ENCODE results near the gene MMAB. TPM values are rescaled to one million over a fixed set of nuclear protein-coding genes. Genes with fewer than 3 reads are reported as not detected.
A peak's percentile ranks its signal among the peaks of the same experiment; 100 is the strongest.

Gene MMAB
- total RNA-seq, 1 experiment from 2014 or later = 97.6 TPM

DNA sequence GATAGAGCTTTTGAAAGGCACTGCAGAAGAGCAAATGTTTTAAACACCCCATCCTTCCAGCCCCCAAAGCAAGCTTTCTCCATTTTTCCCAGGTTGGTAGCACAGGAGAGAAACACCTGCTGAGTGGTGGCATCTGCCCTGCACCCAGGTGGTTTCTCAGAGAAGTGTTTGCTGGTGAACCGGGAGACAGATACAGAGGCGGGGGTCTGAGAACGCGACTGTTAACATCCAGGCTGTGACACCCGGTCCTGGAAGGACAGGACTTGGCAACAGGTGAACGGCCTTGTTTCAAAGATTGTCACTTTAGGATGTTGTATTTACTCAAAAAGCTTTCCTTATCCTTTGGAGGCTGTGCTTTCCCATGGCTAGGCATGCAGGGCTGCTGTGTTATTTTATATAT is 18.5 kb downstream of the MMAB start:
- no peaks in the 10 kb centered on the region for H3K27me3 ChIP-seq (replicated peaks; ENCODE audit: insufficient read depth, low read depth, low read length, poor library complexity)
- no peaks in the 10 kb centered on the region for H3K9me3 ChIP-seq (ENCODE audit: low read depth, low read length, poor library complexity, severe bottlenecking)
- ChIA-PET CTCF (no interaction called here), POLR2A (ENCODE audit: low non-redundant PET) (interaction anchor here (0.6 kb wide), 2 partner anchors 126 to 490 kb away, joined by 4 to 30 read pairs; no protein-coding TSS in a partner anchor)
- TF ChIP-seq, protein P1, sequence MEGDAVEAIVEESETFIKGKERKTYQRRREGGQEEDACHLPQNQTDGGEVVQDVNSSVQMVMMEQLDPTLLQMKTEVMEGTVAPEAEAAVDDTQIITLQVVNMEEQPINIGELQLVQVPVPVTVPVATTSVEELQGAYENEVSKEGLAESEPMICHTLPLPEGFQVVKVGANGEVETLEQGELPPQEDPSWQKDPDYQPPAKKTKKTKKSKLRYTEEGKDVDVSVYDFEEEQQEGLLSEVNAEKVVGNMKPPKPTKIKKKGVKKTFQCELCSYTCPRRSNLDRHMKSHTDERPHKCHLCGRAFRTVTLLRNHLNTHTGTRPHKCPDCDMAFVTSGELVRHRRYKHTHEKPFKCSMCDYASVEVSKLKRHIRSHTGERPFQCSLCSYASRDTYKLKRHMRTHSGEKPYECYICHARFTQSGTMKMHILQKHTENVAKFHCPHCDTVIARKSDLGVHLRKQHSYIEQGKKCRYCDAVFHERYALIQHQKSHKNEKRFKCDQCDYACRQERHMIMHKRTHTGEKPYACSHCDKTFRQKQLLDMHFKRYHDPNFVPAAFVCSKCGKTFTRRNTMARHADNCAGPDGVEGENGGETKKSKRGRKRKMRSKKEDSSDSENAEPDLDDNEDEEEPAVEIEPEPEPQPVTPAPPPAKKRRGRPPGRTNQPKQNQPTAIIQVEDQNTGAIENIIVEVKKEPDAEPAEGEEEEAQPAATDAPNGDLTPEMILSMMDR (conservative IDR thresholded peaks at IDR 0.05; ENCODE audit: low read depth, low read length) = no peak
- H3K36me3 ChIP-seq (ENCODE audit: insufficient read depth, low read length, poor library complexity, severe bottlenecking) = no peaks in the 10 kb centered on the region
- intact Hi-C loops (cut with micrococcal nuclease; ENCODE audit: unreplicated experiment) = no loop called here
- TSS peak; percentile 18 for BruUV-seq (replicated peaks)
- H3K4me1 ChIP-seq (ENCODE audit: insufficient read depth, low read length, poor library complexity, severe bottlenecking) = no peaks in the 10 kb centered on the region
- no peak for DNase-seq (ENCODE audit: low spot score)
- no peak overlapping the region for H3K4me3 ChIP-seq (ENCODE audit: low read depth, low read length, poor library complexity, severe bottlenecking)
- no peak overlapping the region for H3K27ac ChIP-seq (ENCODE audit: low read depth, low read length, poor library complexity, severe bottlenecking)

DNA sequence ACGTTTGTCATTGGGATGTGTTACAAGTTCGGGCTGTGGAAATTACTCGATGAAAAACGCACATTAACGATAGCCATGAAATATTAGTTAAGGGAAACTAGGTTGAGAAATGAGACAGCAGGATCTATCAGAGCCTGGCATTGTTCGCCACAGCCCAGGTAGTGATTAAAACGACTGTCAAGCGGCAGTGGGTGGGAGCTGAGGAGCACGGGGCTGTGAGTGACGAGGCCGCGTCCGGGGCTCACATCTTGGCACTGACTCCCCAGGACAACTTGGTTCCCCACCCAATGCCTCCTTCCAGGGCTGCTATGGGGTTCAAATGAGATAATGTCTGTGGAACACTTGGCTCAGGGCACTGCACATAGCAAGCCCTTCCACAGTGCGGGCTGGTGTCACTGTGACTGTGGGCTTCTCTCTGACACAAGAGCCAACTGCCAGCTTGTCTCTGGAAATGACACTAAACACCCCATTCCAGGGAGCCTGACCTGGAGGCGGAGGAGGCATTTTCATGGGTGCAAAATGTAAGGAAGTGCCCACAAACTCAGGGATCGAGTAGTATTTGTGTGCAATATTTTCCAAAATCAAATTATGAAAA is 19.3 kb downstream of the MMAB start:
- Histone ChIP-seq H3K4me1 (ENCODE audit: insufficient read depth, low read length, poor library complexity, severe bottlenecking) (no peaks in the 10 kb centered on the region), H3K36me3 (ENCODE audit: insufficient read depth, low read length, poor library complexity, severe bottlenecking) (no peaks in the 10 kb centered on the region), H3K27me3 (replicated peaks; ENCODE audit: insufficient read depth, low read depth, low read length, poor library complexity) (peaks cover 2% of the 10 kb centered on the region), H3K9me3 (ENCODE audit: low read depth, low read length, poor library complexity, severe bottlenecking) (no peaks in the 10 kb centered on the region), H3K4me3 (ENCODE audit: low read depth, low read length, poor library complexity, severe bottlenecking) (no peak overlapping the region), H3K27ac (ENCODE audit: low read depth, low read length, poor library complexity, severe bottlenecking) (no peak overlapping the region)
- intact Hi-C loops (cut with micrococcal nuclease; ENCODE audit: unreplicated experiment) = no loop called here
- ChIA-PET CTCF (no interaction called here), POLR2A (ENCODE audit: low non-redundant PET) (interaction anchor here (0.6 kb wide), 1 partner anchor 490 kb away, joined by 30 read pairs; no protein-coding TSS in a partner anchor)
- TF ChIP-seq, protein P1 (conservative IDR thresholded peaks at IDR 0.05; ENCODE audit: low read depth, low read length) = no peak
- TF ChIP-seq EZH2 (IDR thresholded peaks at IDR 0.05; ENCODE audit: borderline replicate concordance, low read depth, low read length, poor library complexity, severe bottlenecking) = no peak
- BruUV-seq (replicated peaks) = no TSS peak
- DNase-seq (ENCODE audit: low spot score) = no peak

DNA sequence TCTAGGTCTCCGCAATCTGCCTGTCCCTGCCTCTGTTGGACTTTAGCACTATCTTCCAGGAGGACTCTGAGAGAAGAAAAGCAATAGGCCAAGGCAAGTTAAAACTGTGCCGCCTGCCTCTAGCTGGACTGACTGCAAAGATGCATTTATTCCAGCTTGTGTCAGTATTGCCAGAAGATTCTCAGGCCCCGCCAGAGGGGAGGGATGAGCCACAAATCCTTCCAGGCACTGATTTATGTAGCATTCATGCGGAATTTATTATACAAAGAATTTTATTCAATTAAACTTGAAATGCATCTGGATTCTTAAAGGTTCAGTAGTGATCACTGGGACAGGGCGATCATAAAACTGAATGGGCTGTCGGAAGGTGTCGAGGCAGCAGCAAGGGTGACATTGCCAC is 19.8 kb downstream of the MMAB start:
- CTCF ChIA-PET = no interaction called here
- POLR2A ChIA-PET (ENCODE audit: low non-redundant PET) = interaction anchor here (0.6 kb wide), 1 partner anchor 44 kb away, joined by 3 read pairs; no protein-coding TSS in a partner anchor
- no TSS peak for BruUV-seq (replicated peaks)
- Histone ChIP-seq H3K4me3 (ENCODE audit: low read depth, low read length, poor library complexity, severe bottlenecking) (no peak overlapping the region), H3K36me3 (ENCODE audit: insufficient read depth, low read length, poor library complexity, severe bottlenecking) (no peaks in the 10 kb centered on the region), H3K27ac (ENCODE audit: low read depth, low read length, poor library complexity, severe bottlenecking) (no peak overlapping the region), H3K4me1 (ENCODE audit: insufficient read depth, low read length, poor library complexity, severe bottlenecking) (no peaks in the 10 kb centered on the region), H3K27me3 (replicated peaks; ENCODE audit: insufficient read depth, low read depth, low read length, poor library complexity) (peaks cover 7% of the 10 kb centered on the region), H3K9me3 (ENCODE audit: low read depth, low read length, poor library complexity, severe bottlenecking) (no peaks in the 10 kb centered on the region)
- intact Hi-C loops (cut with micrococcal nuclease; ENCODE audit: unreplicated experiment) = no loop called here
- TF ChIP-seq EZH2 (IDR thresholded peaks at IDR 0.05; ENCODE audit: borderline replicate concordance, low read depth, low read length, poor library complexity, severe bottlenecking) = no peak
- TF ChIP-seq, protein P1 (conservative IDR thresholded peaks at IDR 0.05; ENCODE audit: low read depth, low read length) = no peak
- DNase-seq (ENCODE audit: low spot score) = no peak
